Inflammatory macrophage (primary cell): ENCODE results near the gene RLN3.
"Not testable (repeated sequence)": the region's sequence is repeated elsewhere in the genome, so short reads cannot be mapped to it uniquely, and the experiment has no call there.

ENCODE experiments used
- DNase-seq, 2 donors: peaks; one replicate each; pipeline ENCODE4 v3.0.0-alpha.2; 2020 to 2022

The RLN3 gene

GRCh38 chr19:14022469-14022868 lies 5.5 kb upstream of the RLN3 start:
- DNase-seq = no peak

GRCh38 chr19:14023404-14024235 lies 4.3 kb upstream of the RLN3 start:
- DNase-seq = peak; percentile 84 to 88

- DNase-seq = not testable (repeated sequence)
Observed at GRCh38 chr19:14026652-14027192, 1.2 kb upstream of the RLN3 start.

GRCh38 chr19:14028901-14029300 lies 953 bp downstream of the RLN3 start:
- DNase-seq = no peak

GRCh38 chr19:14030997-14031718 lies 3.2 kb downstream of the RLN3 start:
- DNase-seq = no peak

GRCh38 chr19:14031719-14032480 lies 4.0 kb downstream of the RLN3 start, which contains the start of gene IL27RA:
Gene IL27RA, plus strand, starts transcription at chr19:14031762. Its CDS starts 111 bp downstream, at chr19:14031873.
- peak; percentile 51 to 61 for DNase-seq

GRCh38 chr19:14033946-14034345 lies 6.0 kb downstream of the RLN3 start:
- no peak for DNase-seq

GRCh38 chr19:14035159-14035558 lies 7.2 kb downstream of the RLN3 start:
- DNase-seq = not testable (repeated sequence)

GRCh38 chr19:14035706-14036105 lies 7.8 kb downstream of the RLN3 start:
- no peak for DNase-seq

GRCh38 chr19:14039181-14039580 lies 11.2 kb downstream of the RLN3 start:
- no peak for DNase-seq

GRCh38 chr19:14042659-14043608 lies 15.0 kb downstream of the RLN3 start:
- DNase-seq = peak; percentile 75 to 76

- not testable (repeated sequence) for DNase-seq
Observed at GRCh38 chr19:14047866-14048265, 19.9 kb downstream of the RLN3 start.

GRCh38 chr19:14048443-14049153 lies 20.6 kb downstream of the RLN3 start:
- DNase-seq = peak; percentile 72 to 76

GRCh38 chr19:14050512-14050911 lies 22.6 kb downstream of the RLN3 start:
- DNase-seq = no peak

GRCh38 chr19:14050961-14051360 lies 23.0 kb downstream of the RLN3 start:
- DNase-seq = not testable (repeated sequence)

- DNase-seq = no peak
Observed at GRCh38 chr19:14051980-14052379, 24.0 kb downstream of the RLN3 start.

- DNase-seq = no peak
Observed at GRCh38 chr19:14052470-14052869, 24.5 kb downstream of the RLN3 start.

- no peak for DNase-seq
Observed at GRCh38 chr19:14053032-14053431, 25.1 kb downstream of the RLN3 start.

GRCh38 chr19:14053500-14053899 lies 25.6 kb downstream of the RLN3 start:
- no peak for DNase-seq

GRCh38 chr19:14054099-14054498 lies 26.2 kb downstream of the RLN3 start:
- DNase-seq = no peak

GRCh38 chr19:14054721-14055120 lies 26.8 kb downstream of the RLN3 start:
- no peak for DNase-seq
